NCI-H69 (cell line): ENCODE measurements around the gene LSM3.
A peak's percentile ranks its signal among the peaks of the same experiment; 100 is the strongest.
"Not testable (repeated sequence)": the region's sequence is repeated elsewhere in the genome, so short reads cannot be mapped to it uniquely, and the experiment has no call there.

Experiments
- DNase-seq: peaks from one replicate; lab custom pipeline; 2025; lab: John Stamatoyannopoulos, UW

Gene LSM3

DNA sequence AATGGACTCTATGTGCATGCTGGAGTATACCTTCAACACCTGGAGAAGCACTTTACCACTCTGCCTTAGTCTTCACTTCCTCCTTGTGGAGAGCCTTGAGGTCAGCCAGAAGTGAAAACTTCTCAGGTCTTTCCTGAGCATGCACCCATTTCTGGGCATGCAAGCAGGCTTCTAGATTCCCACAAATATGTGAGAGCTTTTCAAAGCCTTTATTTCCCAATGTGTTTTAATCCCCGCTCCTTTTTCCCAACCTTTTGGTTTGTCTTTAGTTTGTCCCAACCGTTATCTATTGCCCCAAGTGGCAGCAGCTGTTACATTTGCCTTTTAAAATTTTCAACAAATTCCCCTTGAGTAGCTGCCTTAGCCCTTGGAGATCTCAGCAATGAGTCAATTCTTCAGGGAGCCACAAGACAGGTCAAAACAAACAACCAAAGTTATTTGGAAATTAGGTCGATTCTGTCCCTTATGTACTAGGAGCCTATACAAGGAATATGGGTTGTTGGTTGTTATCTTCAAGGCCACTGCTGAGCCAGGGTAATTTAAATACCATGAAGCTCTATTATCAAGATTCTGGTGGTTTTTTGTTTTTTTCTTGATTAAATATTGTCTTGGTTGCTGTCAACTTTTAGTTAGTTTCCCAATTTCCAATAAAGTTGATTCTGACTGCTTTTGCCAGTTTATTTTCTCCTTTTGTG is 44.4 kb downstream of the LSM3 start:
- no peak for DNase-seq

DNA sequence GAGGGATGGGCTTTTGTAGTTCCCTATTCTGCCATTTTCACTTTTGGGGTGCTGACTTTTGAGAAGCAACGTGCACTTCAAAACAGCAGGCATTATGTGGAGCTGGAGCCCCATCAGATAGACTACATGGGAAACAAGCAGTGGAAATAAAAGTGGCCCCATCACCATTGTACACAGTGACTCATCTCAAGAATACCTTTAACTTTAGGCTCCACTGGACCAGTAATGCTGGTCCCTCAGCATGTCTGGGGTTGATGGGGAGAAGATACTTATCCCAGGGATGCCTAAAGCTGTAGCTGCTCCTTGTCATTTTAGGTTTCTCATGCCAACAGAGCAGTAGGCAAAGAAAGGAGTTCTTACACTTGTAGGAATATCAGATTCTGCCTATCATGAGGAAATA is 45.0 kb downstream of the LSM3 start:
- no peak for DNase-seq

DNA sequence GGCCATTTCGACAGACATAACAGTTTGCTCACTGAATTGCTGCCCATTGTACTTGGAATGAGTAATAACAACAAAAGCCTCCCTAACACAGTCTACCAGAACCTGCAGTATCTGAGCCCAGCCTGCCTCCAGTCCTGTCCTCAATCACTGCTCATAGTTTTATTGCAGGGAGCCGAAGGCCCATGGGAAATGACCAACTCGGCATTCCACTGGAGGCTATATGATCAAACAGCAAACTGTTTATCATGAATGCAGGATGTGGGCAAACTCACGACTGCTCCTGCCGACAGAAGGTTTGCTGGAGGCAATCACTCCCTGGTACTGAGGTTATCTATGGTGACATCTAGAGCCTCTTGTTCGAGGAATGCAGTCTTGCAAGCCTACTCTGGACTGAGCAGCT is 46.3 kb downstream of the LSM3 start:
- no peak for DNase-seq

DNA sequence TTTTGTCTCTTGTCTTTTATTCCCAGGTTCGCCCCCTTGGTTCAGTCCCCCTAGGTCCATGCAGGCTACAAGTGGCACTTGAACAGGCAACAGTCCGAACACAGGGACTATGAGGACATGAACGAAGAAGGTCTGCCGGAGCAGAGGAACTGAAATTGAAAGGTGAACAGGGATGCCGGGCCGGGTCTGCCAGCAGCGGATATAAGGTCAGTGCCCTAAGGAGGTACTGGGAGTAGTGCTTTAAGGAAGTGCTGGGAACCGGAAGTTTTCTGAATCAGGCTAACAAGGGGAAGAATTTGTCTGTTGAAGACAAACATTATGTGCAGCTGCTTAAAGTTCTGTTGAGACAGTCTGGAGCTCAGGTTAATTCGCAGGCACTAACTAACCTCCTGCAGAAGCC is 46.8 kb downstream of the LSM3 start:
- no peak for DNase-seq

DNA sequence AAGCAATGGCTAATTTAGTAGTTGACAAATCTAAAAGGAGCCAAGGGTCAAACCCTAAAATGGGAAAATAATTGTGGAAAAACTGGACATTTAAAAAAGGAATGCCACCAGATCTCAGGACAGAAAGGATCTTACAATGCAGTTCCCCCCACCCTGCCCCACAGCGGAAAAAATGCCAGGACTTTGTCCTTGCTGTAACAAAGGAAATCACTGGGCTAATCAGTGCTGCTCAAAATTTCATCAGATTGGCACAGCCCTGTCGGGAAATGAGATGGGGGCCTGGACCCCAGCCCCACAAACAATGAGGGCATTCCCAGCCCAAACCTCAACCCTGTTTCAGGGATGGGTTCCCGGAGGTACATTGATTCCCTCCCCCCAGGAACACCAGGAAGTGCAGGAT is 47.7 kb downstream of the LSM3 start:
- not testable (repeated sequence) for DNase-seq

DNA sequence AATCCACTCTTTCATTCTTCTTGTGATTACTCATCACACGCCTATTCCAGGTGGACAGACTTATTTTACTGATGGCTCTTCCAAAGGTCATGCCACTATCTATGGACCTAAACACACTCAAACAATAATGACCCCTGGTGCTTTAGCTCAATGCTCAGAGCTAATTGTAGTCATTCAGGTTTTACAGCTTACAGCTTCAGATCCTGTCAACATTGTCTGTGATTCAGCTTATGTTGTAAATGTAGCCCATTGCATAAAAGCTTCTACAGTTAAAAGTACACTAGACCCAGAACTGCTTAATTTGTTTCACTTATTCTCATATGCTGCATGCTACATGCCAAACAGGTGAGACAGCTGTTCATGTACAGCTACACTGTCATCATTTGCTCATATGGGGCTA is 49.2 kb downstream of the LSM3 start:
- DNase-seq = peak; percentile 23

DNA sequence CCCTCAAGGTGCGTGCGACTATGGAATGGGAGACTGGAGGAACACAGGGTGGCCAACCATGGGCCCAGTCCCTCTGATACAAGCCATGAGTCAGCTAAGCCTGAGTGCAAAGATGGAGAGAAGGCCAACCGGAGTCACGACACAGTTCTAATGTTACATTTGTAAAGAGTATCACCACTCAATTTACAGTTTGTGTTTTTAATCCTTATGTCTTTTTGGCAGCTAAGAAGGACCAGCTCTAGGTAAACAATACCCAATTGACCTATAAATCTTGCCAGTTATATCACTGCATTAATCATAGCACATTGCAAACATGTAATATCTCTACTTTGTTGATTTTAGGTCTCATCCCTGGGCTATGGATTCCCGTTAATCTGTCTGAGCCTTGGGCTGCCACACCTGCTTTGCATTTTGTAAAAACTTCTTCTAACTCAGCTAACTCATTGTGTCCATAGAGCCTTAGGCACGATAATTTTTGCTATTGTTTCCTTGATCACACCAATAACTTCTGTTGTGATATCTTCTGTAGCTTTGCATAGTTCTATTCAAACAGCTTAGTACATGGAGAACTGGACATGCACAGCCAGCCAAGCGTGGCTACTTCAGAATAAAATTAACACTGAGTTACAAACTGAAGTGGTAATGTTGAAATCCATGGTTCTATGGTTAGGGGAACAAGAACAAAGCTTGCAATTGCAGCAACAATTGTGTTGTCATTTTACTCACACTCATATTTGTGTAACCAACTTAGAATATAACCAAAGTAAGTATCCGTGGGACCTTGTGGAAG is 50.3 kb downstream of the LSM3 start:
- DNase-seq = no peak

DNA sequence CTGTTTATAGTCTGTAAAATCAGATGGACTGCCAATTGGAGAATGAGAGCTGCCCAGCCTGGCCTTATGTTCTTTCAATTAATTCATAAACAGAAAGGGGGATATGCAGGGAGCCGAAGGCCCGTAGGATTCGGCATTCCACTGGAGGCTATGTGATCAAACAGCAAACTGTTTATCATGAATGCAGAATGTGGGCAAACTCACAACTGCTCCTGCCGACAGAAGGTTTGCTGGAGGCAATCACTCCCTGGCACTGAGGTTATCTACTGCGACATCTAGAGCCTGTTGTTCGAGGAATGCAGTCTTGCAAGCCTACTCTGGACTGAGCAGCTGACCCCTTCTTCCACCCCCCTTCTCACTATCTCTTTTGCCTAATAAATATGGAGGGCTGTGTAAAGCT is 51.1 kb downstream of the LSM3 start:
- not testable (repeated sequence) for DNase-seq

DNA sequence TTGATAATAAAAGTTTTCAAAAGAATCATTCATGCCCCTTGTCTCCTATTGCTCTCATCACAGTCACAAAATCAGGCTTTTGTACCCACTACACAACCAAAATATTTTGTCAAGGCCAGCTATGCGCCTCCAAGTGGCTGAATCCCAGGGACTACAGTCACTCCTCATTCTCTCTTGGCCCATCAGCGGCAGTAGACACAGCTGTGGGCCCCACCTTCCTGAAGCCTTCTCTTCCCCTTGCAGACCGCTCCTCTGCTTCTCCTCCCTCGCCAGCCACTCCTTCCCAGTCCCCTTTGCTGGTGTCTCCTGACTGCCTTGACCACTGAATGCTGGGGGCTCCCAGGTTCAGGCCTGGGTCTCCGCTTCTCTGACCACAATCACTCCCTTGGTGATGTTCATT is 52.1 kb downstream of the LSM3 start:
- no peak for DNase-seq

DNA sequence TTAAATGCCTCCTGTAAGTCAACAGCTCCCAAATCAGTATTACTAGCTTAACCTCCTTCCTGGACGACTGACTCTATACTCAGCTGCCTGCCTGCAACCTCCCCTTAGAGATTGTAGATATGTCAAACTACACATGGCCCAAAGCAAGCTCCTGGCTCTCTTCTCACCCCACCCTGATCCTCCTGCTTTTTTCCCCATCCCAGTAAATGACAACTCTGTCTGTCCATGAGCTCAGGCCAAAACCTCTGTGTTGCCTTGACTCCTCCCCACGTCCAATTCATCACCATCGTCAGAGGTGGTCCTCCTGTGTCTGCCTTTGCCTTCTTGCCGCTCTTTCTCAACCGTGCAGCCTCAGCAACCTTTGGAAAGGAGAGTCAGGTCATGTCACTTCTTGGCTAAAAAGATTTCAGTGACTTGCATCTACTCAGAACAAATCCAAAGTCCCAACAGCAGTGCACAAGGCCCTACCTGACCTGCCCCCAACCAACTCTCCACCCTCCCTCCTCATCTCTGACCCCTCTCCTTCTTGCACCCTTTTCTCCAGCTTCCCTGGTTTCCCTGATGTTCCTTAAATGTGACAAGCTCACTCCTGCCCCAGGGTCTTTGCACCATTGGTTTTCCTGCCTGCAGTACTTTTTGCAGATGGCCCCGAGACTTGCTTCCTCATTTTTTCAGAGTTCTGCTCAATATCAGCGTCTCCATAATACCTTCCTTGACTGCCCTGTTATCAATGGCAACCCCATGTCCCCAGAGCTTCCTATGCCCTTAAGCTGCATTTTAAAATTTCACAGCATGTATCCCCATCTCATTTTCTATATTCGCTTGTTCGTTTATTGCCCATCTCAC is 52.8 kb downstream of the LSM3 start:
- DNase-seq = no peak

DNA sequence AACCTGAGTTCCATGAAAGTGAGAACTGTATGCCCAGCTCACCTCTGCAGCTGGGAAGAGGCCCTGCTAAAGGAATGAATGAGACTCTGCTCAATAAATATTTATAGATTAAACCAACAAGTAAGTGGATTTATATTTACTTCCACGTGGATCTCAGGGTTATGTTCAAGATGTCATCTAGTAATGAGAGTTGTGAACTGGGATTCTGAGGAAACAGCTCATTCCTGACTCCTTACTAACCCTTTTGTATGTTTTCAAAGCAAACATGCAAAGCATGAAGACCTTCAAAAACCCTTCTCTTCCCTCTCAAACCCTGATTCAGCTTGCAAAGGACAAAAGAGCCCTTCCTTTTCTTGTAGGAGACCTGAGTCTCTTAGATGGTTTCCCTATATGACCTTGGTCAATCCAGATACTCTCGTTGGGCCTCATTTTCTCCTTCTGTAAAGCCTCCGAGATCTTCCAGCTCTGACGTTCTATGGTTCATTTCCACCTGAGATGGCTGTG is 53.4 kb downstream of the LSM3 start:
- no peak for DNase-seq

DNA sequence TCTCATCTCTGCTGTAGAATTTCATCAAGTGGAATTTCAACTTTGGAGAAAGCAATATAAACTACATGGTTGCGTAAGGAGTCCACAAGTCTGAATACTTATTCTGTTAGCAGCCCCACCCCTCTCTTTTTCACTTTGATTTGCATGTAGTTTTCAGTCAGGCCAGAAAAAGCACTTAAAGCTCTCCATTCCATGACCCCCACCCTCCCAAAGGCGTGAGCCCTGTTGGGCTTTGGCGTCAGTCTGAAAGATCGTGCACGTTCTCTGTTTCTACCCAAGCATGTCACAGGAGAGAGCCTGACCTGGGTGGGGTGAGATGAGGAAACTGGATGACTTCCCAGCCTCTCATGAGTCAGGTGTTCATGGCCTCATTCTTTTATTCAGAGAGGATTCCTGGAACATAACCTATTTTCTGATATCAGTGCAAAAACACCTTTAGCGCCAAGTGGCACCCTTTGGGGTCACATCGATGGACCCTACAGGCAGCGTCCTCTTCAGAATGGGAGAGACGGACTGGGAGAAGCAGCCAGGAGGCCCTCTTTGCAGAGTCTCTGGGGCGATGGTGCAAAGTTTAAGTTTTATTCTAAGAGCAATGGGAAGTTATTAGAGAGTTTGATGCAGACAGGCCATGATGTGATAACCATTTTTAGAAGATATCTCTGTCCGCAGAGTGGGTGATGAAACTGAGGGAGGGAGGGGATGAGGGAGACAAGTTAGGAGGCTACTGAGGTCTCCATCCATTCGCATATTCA is 55.8 kb downstream of the LSM3 start:
- DNase-seq = no peak

DNA sequence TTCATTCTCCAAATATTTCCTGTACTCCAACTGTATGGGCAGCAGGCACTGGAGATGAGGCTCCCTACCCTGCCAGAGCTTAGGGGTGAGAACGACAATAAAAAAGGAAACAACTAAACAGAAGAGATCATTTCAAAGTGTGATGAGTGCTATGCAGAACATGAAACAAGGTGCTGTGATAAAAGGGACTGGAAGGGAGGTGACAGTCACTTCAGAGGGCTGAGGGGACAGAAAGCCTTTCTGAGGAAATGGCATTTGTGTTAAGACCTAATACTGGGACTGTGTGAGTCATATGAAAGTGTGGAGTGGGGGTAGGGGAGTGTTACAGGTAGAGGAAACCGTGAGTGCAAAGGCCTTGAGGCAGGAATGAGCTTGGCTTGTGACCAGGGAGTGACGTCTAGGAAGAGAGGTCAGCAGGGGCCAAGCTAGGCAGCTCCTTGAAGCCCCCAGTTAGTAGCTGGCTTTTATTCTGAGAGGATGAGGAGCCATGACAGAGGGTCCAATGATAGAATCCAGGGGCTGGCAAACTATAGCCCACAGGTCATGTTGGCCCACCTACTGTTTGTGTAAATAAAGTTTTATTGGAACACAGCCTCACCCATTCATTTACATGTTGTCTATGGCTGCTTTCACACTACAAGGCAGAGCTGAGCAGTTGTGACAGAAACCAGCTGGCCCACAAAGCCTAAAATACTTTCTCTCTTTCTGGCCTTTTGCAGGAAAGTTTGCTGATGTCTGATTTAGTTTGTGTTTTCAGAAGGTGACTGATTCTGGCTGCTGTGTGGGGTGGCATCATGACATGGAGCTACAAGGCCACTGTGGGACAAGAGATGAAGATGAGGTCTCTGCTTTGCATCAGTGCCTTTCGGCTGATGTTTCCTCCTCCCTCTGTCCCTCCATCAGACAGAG is 56.6 kb downstream of the LSM3 start:
- DNase-seq = peak; percentile 16

DNA sequence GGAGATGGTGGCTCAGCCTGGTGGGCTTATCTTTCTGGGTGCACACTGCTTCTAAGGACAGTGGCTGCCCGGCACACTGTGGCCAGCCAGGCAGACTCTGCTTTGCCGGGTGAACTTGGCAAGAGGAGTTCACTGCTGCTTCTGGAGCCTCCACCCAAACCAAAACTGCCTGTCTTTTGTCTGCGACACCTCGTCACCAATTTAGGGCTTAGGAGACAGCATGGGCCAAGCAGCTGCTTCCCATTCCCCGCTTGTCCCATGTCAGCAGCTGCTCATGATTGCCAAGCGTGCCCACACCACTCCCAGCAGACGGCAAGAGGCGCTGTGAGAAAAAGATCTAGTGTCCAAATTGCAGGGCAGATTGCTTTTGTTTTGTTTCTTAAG is 57.3 kb downstream of the LSM3 start:
- no peak for DNase-seq

DNA sequence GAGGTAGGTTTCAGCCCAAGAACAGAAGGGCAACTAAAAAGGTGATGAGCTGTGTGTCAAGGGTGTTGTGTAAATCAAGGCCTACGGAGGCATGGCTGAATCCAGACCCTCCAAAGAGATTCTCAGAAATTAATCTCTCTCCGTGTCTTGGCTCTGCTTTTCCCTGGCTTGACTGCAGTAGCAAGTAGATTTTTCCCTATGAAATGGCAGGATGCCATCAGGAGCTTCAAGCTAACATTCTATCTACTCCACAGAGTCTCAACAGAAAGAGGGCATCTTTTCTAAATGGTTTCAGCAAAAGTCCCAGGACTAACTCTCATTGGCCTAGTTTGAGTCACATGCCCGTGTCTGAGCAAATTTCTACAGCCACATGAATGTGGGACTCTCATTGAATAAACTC is 58.3 kb downstream of the LSM3 start:
- DNase-seq = no peak

DNA sequence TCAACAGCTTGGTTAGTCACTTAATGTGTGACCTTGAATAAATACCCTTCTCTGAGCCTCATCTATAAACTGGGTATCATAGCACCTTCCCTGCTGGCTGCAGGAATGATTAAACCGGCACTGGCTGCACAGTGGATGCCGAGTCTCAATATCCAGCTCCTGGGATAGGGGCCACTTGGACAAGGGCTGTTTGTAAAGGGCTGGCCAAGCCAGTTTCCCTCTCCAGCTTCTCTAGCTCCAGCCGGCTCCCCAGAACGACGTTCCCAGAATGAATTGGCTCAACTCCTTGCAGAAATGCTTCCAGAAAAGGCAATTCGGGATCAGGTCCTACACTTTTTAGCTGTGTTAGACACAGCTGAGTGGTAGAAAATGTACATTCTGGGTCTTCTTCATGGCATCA is 58.8 kb downstream of the LSM3 start:
- DNase-seq = no peak

DNA sequence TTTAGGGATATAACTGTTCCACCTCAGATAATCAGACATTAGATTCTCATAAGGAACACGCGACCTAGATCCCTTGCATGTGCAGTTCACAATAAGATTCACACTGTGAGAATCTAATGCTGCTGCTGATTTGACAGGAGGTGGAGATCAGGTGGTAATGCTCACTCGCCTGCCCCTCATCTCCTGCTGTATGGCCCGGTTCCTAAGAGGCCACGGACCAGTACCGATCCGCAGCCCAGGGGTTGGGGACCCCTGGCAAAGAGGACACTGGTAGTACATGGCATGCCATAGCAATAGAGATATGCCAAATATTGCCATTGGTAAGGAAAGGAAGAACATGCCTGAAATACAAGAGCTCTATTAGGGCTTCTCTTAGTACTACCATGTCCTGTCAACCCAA is 59.7 kb downstream of the LSM3 start:
- DNase-seq = no peak

DNA sequence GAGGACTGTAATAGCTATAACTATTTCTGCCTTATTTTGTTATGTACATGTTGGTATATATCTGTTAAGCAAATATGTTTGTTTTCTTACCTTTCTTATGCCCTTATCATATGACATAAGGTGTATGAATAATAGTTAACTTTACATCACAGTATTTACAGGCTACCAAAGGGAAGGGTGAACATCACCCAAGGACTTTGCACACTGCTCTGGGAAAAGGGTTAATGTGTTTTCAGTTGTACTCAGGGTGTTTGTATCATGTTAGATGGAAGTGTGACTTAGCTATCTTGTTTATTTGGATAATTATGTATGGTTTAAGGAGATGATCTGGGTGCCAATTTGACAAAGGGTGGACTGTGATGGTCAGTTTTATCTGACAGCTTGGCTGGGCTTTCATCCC is 60.3 kb downstream of the LSM3 start:
- DNase-seq = no peak

DNA sequence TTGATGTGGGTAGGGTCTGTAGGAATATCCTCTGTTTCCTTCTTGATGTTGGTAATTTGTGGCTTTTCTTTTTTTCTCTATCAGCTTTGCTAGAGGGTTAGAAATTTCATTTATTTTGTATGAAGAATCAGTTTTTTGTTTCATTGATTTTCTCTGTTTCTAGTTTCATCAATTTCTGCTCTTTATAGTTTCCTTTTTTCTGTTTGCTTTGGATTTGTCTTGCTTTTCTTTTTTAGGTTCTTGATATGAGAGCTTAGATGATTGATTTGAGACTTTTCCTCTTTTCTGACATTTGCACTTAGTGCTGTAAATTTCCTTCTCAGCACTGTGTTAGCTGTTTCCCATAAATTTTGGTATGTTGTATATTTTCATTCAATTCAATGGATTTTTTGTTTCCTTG is 61.3 kb downstream of the LSM3 start:
- no peak for DNase-seq

DNA sequence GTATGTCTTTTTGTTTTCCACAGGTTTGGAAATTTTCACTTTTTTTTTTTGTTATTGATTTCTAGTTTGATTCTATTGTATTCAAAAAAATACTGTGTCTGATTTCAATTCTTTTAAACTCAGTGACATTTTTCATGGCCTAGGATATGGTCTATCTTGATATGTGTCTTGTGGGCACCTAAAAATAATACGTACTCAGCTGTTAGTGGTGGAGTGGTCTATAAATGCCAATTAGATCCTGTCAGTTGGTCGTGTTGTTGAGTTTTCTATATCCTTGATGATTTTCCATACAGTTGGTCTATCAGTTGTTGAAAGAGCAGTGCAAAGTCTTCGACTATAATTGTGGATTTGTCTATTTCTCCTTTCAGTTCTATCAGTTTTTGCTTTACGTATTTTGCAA is 61.7 kb downstream of the LSM3 start:
- no peak for DNase-seq

DNA sequence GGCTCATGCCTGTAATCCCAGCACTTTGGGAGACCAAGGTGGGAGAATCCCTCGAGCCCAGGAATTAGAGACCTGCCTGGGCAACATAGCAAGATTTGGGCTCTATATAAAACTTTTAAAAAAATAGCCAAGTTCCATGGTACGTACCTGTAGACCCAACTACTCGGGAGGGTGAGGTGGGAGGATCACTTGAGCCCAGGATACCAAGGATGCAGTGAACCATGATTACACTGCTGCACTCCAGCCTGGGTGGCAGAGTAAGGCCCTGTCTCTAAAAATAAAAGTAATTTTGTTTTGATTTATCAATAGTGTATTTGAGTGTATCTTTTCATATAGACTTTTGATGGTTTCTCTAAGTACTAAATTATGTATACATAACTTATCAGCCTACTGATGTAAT is 63.1 kb downstream of the LSM3 start:
- no peak for DNase-seq
